ENCODE measurements around the gene CALML3. TPM values are rescaled to one million over a fixed set of nuclear protein-coding genes. Genes with fewer than 3 reads are reported as not detected.

The CALML3 gene
- total RNA-seq, 1 donor from 2014 or later: not detected

GRCh38 chr10:5484205-5484604 lies 40.6 kb upstream of the CALML3 start:
- ATAC-seq (ENCODE audit: low read depth) (no peak), DNase-seq (no peak)
- Mint-ChIP-seq H3K4me1 (peaks cover 5% of the 10 kb centered on the region), H3K4me3 (no peak overlapping the region), H3K27me3 (peaks cover 15% of the 10 kb centered on the region), H3K36me3 (ENCODE audit: low read depth) (no peaks in the 10 kb centered on the region), H3K27ac (no peak overlapping the region), H3K9me3 (no peaks in the 10 kb centered on the region)
- no peak for TF ChIP-seq CTCF (IDR thresholded peaks at IDR 0.05)
- intact Hi-C loops (cut with micrococcal nuclease): no loop called here
- CTCF ChIA-PET: no interaction called here
- POLR2A ChIA-PET: no interaction called here

GRCh38 chr10:5485290-5485689 lies 39.5 kb upstream of the CALML3 start:
- ATAC-seq (ENCODE audit: low read depth) (no peak), DNase-seq (no peak)
- Mint-ChIP-seq H3K4me1 (no peaks in the 10 kb centered on the region), H3K36me3 (ENCODE audit: low read depth) (no peaks in the 10 kb centered on the region), H3K27me3 (peaks cover 15% of the 10 kb centered on the region), H3K4me3 (no peak overlapping the region), H3K27ac (no peak overlapping the region), H3K9me3 (no peaks in the 10 kb centered on the region)
- ChIA-PET CTCF (no interaction called here), POLR2A (no interaction called here)
- intact Hi-C loops (cut with micrococcal nuclease): no loop called here
- TF ChIP-seq CTCF (IDR thresholded peaks at IDR 0.05): no peak

GRCh38 chr10:5485948-5486852 lies 38.6 kb upstream of the CALML3 start:
- CTCF ChIA-PET: no interaction called here
- DNase-seq (no peak), ATAC-seq (ENCODE audit: low read depth) (no peak)
- Mint-ChIP-seq H3K9me3 (no peaks in the 10 kb centered on the region), H3K4me1 (peaks cover 5% of the 10 kb centered on the region), H3K36me3 (ENCODE audit: low read depth) (no peaks in the 10 kb centered on the region), H3K27me3 (peaks cover 16% of the 10 kb centered on the region), H3K27ac (no peak overlapping the region), H3K4me3 (no peak overlapping the region)
- no peak for TF ChIP-seq CTCF (IDR thresholded peaks at IDR 0.05)
- intact Hi-C loops (cut with micrococcal nuclease): no loop called here
- POLR2A ChIA-PET: no interaction called here

GRCh38 chr10:5486853-5487235 lies 37.9 kb upstream of the CALML3 start:
- no peak for TF ChIP-seq CTCF (IDR thresholded peaks at IDR 0.05)
- Mint-ChIP-seq H3K9me3 (no peaks in the 10 kb centered on the region), H3K4me1 (peaks cover 9% of the 10 kb centered on the region), H3K27ac (no peak overlapping the region), H3K27me3 (peaks cover 16% of the 10 kb centered on the region), H3K4me3 (no peak overlapping the region), H3K36me3 (ENCODE audit: low read depth) (no peaks in the 10 kb centered on the region)
- ChIA-PET CTCF (no interaction called here), POLR2A (no interaction called here)
- DNase-seq (no peak), ATAC-seq (ENCODE audit: low read depth) (no peak)
- intact Hi-C loops (cut with micrococcal nuclease): no loop called here

GRCh38 chr10:5488272-5489161 lies 36.2 kb upstream of the CALML3 start:
- CTCF ChIA-PET: no interaction called here
- Mint-ChIP-seq H3K9me3 (no peaks in the 10 kb centered on the region), H3K4me1 (peaks cover 9% of the 10 kb centered on the region), H3K27me3 (peaks cover 16% of the 10 kb centered on the region), H3K4me3 (no peak overlapping the region), H3K27ac (no peak overlapping the region), H3K36me3 (ENCODE audit: low read depth) (no peaks in the 10 kb centered on the region)
- TF ChIP-seq CTCF (IDR thresholded peaks at IDR 0.05): no peak
- POLR2A ChIA-PET: no interaction called here
- intact Hi-C loops (cut with micrococcal nuclease): no loop called here
- DNase-seq (no peak), ATAC-seq (ENCODE audit: low read depth) (no peak)

Measured in activated B cell treated with CpG ODN at 0.5 μM for 24 hours (primary cell).